ENCODE results near the gene RGS18.
"Not testable (repeated sequence)": the region's sequence is repeated elsewhere in the genome, so short reads cannot be mapped to it uniquely, and the experiment has no call there.

RGS18 gene

DNA sequence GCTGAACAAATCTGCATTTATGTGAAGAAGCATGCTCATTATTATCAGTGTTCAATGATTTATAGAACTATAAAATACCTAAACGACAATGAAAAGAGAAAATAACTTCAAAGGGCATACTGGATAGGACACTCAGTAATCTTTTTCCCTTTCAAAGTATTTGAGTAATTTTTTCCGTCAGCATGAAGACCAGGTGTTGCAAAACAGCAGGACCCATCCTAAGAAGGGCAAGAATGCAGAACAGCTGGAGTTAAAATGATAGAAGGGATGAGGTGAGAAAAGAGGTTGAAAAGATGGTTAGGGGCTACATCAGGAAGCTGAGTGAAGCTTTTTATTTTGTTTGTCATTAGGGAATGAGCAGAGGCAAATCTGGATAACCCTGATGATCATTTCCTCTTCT is 7.1 kb upstream of the RGS18 start:
- TF ChIP-seq ZNF274 (IDR thresholded peaks at IDR 0.05; ENCODE audit: low read depth, low read length) = no peak
- no peak overlapping the region for H3K4me3 ChIP-seq (ENCODE audit: low read length)

DNA sequence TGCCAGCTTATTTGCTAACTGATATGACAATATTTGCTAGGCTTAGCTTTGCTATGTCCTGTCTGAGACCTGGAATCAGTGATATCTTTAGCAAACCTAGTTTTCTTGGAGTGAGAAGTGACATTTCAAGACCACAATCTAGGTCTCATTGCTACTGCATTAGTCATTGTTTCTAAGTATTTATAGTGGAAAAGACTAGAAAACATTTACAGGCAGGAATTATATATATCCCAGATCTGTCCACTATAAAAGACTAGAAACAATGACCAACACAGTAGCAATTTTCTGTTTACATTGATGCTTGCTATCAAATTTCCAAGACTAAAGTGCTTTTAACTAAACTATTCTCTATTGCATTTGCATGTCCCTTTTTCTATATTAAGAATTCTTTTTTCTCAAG is 5.0 kb upstream of the RGS18 start:
- no peak for TF ChIP-seq ZNF274 (IDR thresholded peaks at IDR 0.05; ENCODE audit: low read depth, low read length)
- H3K4me3 ChIP-seq (ENCODE audit: low read length) = no peak overlapping the region

DNA sequence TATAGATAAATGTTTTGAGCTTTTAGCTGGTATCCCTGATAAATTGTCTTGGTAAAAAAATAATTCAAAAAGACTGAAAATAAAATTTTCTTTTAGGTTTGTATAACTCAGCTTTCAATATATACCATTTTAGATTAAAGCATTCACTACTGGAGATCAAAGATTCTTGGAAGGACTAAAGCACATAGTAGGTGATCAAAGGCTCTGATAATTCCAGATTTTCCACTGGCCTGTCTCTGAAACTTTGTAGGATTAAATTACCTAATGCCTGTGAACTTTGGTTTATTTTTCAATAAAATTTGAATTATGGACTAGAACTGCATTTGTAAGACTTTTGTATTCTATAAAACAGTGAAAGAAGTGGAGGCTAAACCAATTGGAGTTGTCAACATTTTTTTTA is 1.2 kb upstream of the RGS18 start:
- no peak for TF ChIP-seq ZNF274 (IDR thresholded peaks at IDR 0.05; ENCODE audit: low read depth, low read length)
- H3K4me3 ChIP-seq (ENCODE audit: low read length) = no peak overlapping the region

DNA sequence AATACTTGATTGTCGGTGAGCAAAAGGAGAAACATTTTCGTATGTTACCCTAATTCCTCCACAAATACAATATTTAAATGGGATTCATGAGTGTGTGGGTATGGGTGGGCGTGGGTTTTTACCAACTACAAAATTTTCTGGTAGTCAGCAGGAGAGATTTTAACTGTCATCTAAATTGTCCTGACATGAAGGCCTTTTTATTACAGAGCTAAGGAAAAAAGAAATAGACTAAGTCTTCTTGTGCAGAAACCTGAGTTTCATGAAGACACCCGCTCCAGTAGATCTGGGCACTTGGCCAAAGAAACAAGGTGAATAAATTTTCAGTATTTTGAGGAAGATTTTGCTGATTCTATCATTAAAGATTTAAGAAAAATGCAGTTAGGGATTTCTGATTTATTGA is 752 bp downstream of the RGS18 start:
- TF ChIP-seq ZNF274 (IDR thresholded peaks at IDR 0.05; ENCODE audit: low read depth, low read length) = no peak
- no peak overlapping the region for H3K4me3 ChIP-seq (ENCODE audit: low read length)

DNA sequence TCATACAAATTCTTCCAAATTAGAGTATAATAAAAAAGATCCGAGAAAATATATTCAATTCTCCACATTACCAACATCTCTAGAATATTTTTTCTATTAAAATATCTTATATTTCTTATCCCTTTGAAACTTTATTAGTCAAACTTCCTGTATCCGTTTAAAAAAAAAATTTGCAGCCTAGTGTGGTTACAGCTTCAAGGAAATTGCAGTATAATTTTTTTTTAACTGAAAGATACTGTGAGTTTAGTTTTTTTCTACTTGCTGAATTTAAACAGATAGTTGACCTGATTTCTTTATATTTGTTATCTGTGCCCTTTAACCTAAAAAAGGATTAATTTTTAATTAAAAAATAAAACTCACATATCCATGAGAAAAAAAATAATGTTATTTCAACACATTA is 1.5 kb downstream of the RGS18 start:
- H3K4me3 ChIP-seq (ENCODE audit: low read length) = no peak overlapping the region
- TF ChIP-seq ZNF274 (IDR thresholded peaks at IDR 0.05; ENCODE audit: low read depth, low read length) = no peak

DNA sequence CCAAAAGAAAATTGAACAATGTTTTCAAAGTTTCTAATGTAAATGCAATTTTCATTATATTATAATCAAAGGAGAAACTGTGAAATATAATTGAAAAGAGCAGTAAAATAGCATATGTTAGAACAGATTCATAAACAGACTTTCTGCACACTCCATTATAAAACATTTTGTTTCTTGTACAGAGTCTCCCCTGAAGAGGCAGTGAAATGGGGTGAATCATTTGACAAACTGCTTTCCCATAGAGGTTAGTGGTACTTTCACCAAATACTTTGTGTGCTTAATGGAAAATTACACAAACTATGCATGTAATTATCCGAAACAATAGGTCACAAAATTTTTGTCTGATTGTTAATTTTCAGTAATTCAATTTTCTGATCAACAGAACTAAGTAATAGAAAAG is 1.9 kb downstream of the RGS18 start:
- no peak overlapping the region for H3K4me3 ChIP-seq (ENCODE audit: low read length)
- TF ChIP-seq ZNF274 (IDR thresholded peaks at IDR 0.05; ENCODE audit: low read depth, low read length) = no peak

DNA sequence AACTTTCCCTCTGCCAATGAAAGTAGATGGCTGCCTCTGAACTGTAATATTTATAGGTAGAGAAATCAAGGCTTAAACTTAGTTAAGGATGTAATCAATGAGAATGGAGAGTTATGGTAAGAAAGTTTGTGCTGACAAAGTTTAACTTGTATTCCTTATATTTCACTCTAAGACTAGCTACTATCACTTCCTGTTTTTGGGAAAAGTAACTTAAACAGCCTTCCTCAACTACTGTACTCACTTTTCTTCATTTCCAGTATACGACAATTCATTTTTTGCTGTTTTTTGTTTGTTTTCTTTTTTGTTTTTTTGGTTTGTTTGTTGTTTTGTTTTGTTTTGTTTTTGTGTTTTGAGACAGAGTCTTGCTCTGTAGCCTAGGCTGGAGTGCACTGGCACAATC is 3.7 kb downstream of the RGS18 start:
- H3K4me3 ChIP-seq (ENCODE audit: low read length) = no peak overlapping the region
- no peak for TF ChIP-seq ZNF274 (IDR thresholded peaks at IDR 0.05; ENCODE audit: low read depth, low read length)

DNA sequence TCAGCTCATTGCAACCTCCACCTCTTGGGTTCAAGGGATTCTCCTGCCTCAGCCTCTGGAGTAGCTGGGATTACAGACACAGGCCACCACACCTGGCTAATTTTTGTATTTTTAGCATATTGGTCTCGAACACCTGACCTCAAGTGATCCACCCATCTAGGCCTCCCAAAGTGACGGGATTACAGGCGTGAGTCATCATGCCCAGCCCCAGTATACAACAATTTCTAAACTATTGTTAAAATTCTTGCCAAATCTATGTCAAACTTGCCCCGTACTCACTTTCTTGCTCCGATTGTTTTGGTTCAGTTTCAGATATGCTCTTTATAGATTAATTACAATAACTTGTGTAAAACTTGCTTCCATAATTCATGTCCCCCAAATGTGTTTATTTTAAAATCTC is 4.1 kb downstream of the RGS18 start:
- no peak for TF ChIP-seq ZNF274 (IDR thresholded peaks at IDR 0.05; ENCODE audit: low read depth, low read length)
- H3K4me3 ChIP-seq (ENCODE audit: low read length) = no peak overlapping the region

DNA sequence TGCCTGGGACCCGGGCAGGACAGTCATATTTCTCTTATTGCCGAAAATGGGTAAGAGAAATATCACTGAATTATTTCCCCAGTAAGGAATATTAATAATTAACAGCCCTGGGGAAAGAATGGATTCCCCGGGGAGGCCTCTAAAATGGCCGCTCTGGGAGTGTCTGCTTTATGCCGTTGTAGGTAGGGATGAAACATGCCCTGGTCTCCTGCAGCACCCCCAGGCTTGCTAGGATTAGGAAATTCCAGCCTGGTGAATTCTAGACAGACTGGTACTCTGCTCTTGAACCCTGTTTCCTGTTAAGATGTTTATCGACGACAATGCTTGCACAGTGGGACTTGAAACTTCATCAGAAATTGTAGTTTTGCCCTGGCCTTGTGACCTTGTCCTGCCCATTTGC is 6.7 kb downstream of the RGS18 start:
- H3K4me3 ChIP-seq (ENCODE audit: low read length) = not testable (repeated sequence)

DNA sequence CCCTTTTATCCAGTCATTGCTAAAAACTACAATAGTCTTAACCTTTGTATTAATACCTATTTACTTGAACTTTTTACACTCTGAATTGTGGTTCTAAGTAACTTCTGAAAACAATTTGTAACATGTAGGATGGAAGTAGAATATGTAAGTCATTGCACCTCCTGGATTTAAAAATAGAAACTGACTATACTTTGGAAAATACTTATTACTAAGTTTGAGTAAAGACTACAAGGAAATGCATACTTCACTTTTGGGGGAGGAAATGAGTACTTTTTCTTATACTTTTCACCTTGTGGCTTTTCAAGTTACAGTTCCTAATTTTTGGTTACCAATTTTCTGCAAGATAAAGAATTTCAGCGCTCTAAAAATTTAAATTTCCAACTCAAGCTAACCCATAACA is 8.7 kb downstream of the RGS18 start:
- TF ChIP-seq ZNF274 (IDR thresholded peaks at IDR 0.05; ENCODE audit: low read depth, low read length) = no peak
- H3K4me3 ChIP-seq (ENCODE audit: low read length) = no peak overlapping the region

DNA sequence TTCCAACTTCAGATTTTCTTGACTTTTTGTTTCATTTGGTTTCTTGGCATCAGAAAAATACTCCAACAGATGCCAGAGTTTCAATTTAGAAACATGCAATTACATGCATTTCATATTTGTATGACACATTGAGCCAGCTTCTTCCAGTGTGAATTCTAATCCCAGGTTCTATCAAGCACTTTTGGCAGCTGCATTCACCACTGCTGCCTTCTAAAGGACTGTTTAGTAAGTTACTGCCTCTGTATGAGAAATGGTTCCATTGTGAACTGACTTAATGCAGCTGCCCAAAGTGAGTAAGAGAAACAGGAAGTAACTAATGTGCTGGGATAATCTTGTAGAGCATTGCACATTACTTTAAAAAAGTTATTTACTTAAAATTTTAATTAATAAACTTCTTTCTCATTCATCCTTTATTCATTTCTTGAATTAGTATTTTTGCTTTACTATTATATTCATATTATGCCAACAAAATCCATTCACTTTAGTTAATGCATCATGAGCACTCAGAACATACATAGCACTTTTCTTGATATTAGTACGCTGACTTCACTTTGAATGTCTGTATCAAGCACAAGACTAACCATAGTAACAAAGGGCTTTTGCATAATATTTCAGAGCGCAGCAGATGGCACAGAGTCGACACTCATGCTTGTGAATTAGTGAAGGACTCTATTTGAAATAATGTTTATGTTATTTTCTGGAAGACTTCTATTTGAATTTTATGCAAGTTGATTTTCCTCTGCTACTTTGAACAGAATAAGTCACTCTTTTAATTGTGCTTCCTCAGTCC is 9.8 kb downstream of the RGS18 start:
- H3K4me3 ChIP-seq (ENCODE audit: low read length) = no peak overlapping the region
- no peak for TF ChIP-seq ZNF274 (IDR thresholded peaks at IDR 0.05; ENCODE audit: low read depth, low read length)

DNA sequence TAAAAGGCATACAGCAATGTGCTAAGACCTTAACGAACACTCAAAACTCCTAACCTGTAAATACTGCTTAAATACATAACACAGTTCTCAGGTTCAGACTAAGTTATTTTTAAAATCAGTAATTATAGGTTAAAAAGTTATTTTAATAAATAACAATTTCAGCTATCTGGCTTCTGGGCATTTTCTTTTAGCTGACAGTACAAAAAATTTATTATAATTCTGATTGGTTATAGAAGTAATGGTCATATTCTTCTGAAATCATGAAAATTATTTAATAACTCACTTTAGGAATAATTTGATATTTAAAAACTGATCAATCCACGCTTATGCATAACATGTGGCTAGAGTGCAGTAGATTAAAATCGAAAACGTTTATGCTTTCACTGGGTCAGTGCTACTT is 10.7 kb downstream of the RGS18 start:
- no peak overlapping the region for H3K4me3 ChIP-seq (ENCODE audit: low read length)
- TF ChIP-seq ZNF274 (IDR thresholded peaks at IDR 0.05; ENCODE audit: low read depth, low read length) = no peak

DNA sequence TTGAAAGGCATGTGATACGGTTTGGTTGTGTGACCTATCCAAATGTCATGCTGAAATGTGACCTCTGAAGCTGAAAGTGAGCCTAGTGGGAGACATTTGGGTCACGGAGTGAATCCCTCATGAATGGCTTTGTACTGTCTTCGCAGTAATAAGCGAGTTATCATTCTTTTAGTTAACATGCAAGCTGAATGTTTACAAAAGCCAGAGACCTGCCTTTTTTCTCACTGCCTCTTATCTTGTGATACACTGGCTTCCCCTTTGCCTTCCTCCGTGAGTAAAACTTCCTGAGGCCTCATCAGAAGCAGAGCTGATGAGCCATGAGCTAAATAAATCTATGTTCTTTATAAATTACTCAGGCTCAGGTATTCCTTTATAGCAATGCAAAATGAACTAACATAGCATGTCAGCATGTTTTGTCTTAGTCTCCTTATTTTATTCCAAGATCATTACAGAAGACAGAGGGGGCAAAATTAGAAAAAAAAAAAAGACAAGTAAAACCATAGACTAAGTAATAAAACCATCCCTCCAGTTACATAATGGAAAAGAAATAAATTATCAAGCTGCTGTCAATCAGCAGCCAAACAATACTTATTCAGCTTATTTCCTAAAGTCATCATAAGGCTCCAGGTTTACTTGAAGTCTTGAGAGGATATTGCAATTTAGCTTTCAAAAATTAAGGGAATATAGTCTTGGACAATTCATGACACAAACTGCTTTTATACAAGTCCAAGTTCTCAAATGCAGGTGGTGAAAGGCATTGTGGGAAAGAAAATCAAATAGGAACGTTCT is 12.1 kb downstream of the RGS18 start:
- H3K4me3 ChIP-seq (ENCODE audit: low read length) = no peak overlapping the region
- no peak for TF ChIP-seq ZNF274 (IDR thresholded peaks at IDR 0.05; ENCODE audit: low read depth, low read length)

DNA sequence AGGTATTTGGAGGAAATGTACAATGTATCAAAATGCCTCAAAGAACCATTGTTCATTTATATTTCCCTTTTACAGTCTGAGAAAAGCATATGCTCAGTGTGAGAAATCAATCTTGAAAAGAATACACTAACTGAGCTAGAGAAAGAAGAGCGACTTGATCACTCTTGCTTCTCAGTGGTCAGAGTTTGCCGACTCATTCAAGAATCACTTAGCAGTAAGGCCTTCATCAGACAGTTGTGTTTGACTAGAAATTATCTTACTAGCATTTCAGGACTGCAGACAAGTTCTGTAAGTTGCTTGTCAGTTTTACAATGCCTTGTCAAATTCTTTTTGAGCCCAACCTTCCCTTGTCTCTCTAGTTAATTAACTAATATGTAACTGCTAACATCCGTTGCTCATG is 12.9 kb downstream of the RGS18 start:
- no peak for TF ChIP-seq ZNF274 (IDR thresholded peaks at IDR 0.05; ENCODE audit: low read depth, low read length)
- no peak overlapping the region for H3K4me3 ChIP-seq (ENCODE audit: low read length)

DNA sequence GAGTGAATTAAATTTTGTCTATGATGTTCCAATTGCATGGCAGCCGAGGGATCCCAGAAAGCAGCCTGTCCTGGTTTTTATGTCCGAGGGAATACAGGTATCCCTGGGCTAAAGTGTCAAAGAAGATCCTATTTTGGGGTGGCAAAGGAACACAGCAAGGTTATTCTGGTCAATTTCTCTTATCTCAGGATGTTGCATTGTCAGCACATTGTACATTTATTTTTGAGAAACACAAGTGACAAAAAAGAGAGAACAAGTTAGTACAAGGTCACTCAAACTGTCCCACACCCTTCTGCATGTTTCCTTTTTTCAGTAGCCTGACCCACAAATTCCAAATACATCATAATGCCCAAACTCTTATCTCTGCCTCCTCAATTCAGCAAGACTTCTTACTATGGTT is 17.7 kb downstream of the RGS18 start:
- H3K4me3 ChIP-seq (ENCODE audit: low read length) = no peak overlapping the region
- TF ChIP-seq ZNF274 (IDR thresholded peaks at IDR 0.05; ENCODE audit: low read depth, low read length) = no peak
